Measurements from ENCODE around the gene MAGEB17. TPM values are rescaled to one million over a fixed set of nuclear protein-coding genes. Genes with fewer than 3 reads are reported as not detected.

Gene MAGEB17
- polyA plus RNA-seq, 1 of the 3 experiments (the other 2 are of a cell fraction) = 0.13 TPM

- no peak overlapping the region for H3K9ac ChIP-seq
- no peaks in the 10 kb centered on the region for H3F3A ChIP-seq (replicated peaks; ENCODE audit: insufficient read depth)
- DNase-seq = no peak
- no peaks in the 10 kb centered on the region for H3K27me3 ChIP-seq (ENCODE audit: insufficient read depth)
- H3K4me1 ChIP-seq (ENCODE audit: control insufficient read depth in 1 of 2, insufficient read depth in 2 of 2, low read depth in 1 of 2, low read length in 1 of 2) = no peaks in the 10 kb centered on the region
- 69% methylated on average over 4 of the region's 4 CpGs for WGBS (ENCODE audit: low lambda C conversion rate)
- H4K20me1 ChIP-seq (ENCODE audit: insufficient read depth) = no peaks in the 10 kb centered on the region
- no peaks in the 10 kb centered on the region for H3K9me3 ChIP-seq
- H3K36me3 ChIP-seq (replicated peaks in 1 of 2; ENCODE audit: control insufficient read depth in 1 of 2, insufficient read depth in 2 of 2, low read length in 1 of 2) = peaks cover 0 to 1% of the 10 kb centered on the region in 2 experiments
- POLR2A ChIA-PET = no interaction called here
- H3K9me2 ChIP-seq = no peaks in the 10 kb centered on the region
- no peak overlapping the region for H2AFZ ChIP-seq (ENCODE audit: low read depth)
- H3K79me2 ChIP-seq (ENCODE audit: insufficient read depth) = no peaks in the 10 kb centered on the region
- no peak for TF ChIP-seq TCF12 (IDR thresholded peaks at IDR 0.05)
- TF ChIP-seq NFIC (IDR thresholded peaks at IDR 0.05; ENCODE audit: borderline replicate concordance) = no peak
- TF ChIP-seq USF2 (IDR thresholded peaks at IDR 0.05; ENCODE audit: borderline replicate concordance, low read depth, low read length) = no peak
- no peak for TF ChIP-seq SIN3A (IDR thresholded peaks at IDR 0.05; ENCODE audit: borderline replicate concordance, low read depth, low read length)
- TF ChIP-seq EP300 (IDR thresholded peaks at IDR 0.05; ENCODE audit: borderline replicate concordance in 1 of 2, low read depth in 1 of 2, low read length in 1 of 2) = no peak
- no peak for TF ChIP-seq MXI1 (IDR thresholded peaks at IDR 0.05; ENCODE audit: low read depth, low read length)
- TF ChIP-seq RAD21 (IDR thresholded peaks at IDR 0.05; ENCODE audit: low read length) = no peak
- TF ChIP-seq GATA2 (CRISPR knock-in tag; IDR thresholded peaks at IDR 0.05) = no peak
- TF ChIP-seq PBX3 (IDR thresholded peaks at IDR 0.05) = no peak
- TF ChIP-seq YY1 (IDR thresholded peaks at IDR 0.05; ENCODE audit: low read depth) = no peak
- TF ChIP-seq POLR2AphosphoS5 (IDR thresholded peaks at IDR 0.05; ENCODE audit: low read depth, low read length) = no peak
- no peak for TF ChIP-seq TEAD4 (IDR thresholded peaks at IDR 0.05; ENCODE audit: borderline replicate concordance, insufficient read depth)
- TF ChIP-seq MAX (IDR thresholded peaks at IDR 0.05; ENCODE audit: low read depth) = no peak
- TF ChIP-seq GABPA (IDR thresholded peaks at IDR 0.05; ENCODE audit: low read depth) = no peak
- TF ChIP-seq JUND (IDR thresholded peaks at IDR 0.05) = no peak
- TF ChIP-seq NRF1 (IDR thresholded peaks at IDR 0.05; ENCODE audit: low read depth, low read length) = no peak
- no peak for TF ChIP-seq TAF1 (IDR thresholded peaks at IDR 0.05; ENCODE audit: borderline replicate concordance, low read depth, low read length)
- no peak for TF ChIP-seq RXRA (IDR thresholded peaks at IDR 0.05; ENCODE audit: borderline replicate concordance, low read depth)
- no peak for TF ChIP-seq CHD2 (IDR thresholded peaks at IDR 0.05; ENCODE audit: low read length, partially characterized antibody)
- TF ChIP-seq RFX5 (IDR thresholded peaks at IDR 0.05; ENCODE audit: low read length) = no peak
- no peak overlapping the region for H3K4me2 ChIP-seq
- H3K4me3 ChIP-seq (ENCODE audit: low read depth in 2 of 2, low read length in 1 of 2) = no peak overlapping the region
- CTCF ChIA-PET = no interaction called here
- H3K27ac ChIP-seq (ENCODE audit: low read depth in 2 of 2, low read length in 1 of 2) = no peak overlapping the region
These were observed 25.6 kb upstream of the MAGEB17 start for GRCh38 chrX:16141422-16142245.
